CD14-positive monocyte (primary cell): Measurements from ENCODE around the gene APOC3. TPM values are rescaled to one million over a fixed set of nuclear protein-coding genes. Genes with fewer than 3 reads are reported as not detected.

ENCODE experiments used
- DNase-seq, 3 donors: peaks; one replicate each; pipeline ENCODE4 v3.0.0-alpha.2; 2011 to 2022
- H2AFZ ChIP-seq: 2 replicates; pipeline ENCODE4 v1.6.0; 2012; ENCODE audit warnings: mild to moderate bottlenecking, low read depth, low read length, inconsistent platforms; ENCODE audit not compliant: insufficient read depth, poor library complexity, severe bottlenecking
- H3K27ac ChIP-seq, 2 donors: 1 replicate in 1 of 2; 2 replicates in 1 of 2; pipeline ENCODE4 v1.5.1; 2012 to 2013; ENCODE audit warnings: low read length in 2 of 2, control low read depth in 1 of 2, inconsistent platforms in 1 of 2, low read depth in 1 of 2, mild to moderate bottlenecking in 1 of 2
- H3K27me3 ChIP-seq, 2 donors: one replicate each; pipeline versions ENCODE4 v1.6.0 to v1.6.1; 2011 to 2013; ENCODE audit warnings: low read length in 2 of 2; ENCODE audit not compliant: control insufficient read depth in 2 of 2, insufficient read depth in 2 of 2
- H3K36me3 ChIP-seq, 2 donors: replicated peaks in 1 of 2; 1 replicate in 1 of 2; 2 replicates in 1 of 2; pipeline versions ENCODE4 v1.5.1 to v1.6.1; 2012 to 2013; ENCODE audit warnings: low read length in 2 of 2, control low read depth in 1 of 2, inconsistent platforms in 1 of 2, mild to moderate bottlenecking in 1 of 2; ENCODE audit not compliant: insufficient read depth in 2 of 2, control insufficient read depth in 1 of 2
- H3K4me1 ChIP-seq, 2 donors: 1 replicate in 1 of 2; 2 replicates in 1 of 2; pipeline versions ENCODE4 v1.5.1 to v1.6.1; 2012 to 2013; ENCODE audit warnings: low read length in 2 of 2, control low read depth in 1 of 2, inconsistent platforms in 1 of 2, mild to moderate bottlenecking in 1 of 2, moderate library complexity in 1 of 2; ENCODE audit not compliant: insufficient read depth in 2 of 2, control insufficient read depth in 1 of 2
- H3K4me2 ChIP-seq: replicated peaks from 2 replicates; pipeline ENCODE3; 2012; ENCODE audit warnings: low read length, moderate library complexity, mild to moderate bottlenecking; ENCODE audit not compliant: poor library complexity, severe bottlenecking; ENCODE audit errors: extremely low read depth
- H3K4me3 ChIP-seq, 3 experiments: fragments of 200-600 bp in 1 of 3; sonication (generic) in 1 of 3; replicated peaks in 1 of 3; 1 replicate in 2 of 3; 2 replicates in 1 of 3; pipeline ENCODE4 v1.5.1; 2011 to 2013; ENCODE audit warnings: low read length in 3 of 3, mild to moderate bottlenecking in 3 of 3, control low read depth in 2 of 3, low read depth in 2 of 3, inconsistent platforms in 1 of 3, moderate library complexity in 1 of 3
- H3K79me2 ChIP-seq: 2 replicates; pipeline ENCODE4 v1.6.0; 2012; ENCODE audit warnings: mild to moderate bottlenecking, control low read depth, inconsistent platforms, low read length, moderate library complexity; ENCODE audit not compliant: insufficient read depth
- H3K9ac ChIP-seq: 2 replicates; pipeline ENCODE4 v1.6.0; 2017; ENCODE audit warnings: low read length, mild to moderate bottlenecking; ENCODE audit not compliant: insufficient read depth, poor library complexity, severe bottlenecking
- H3K9me3 ChIP-seq, 2 donors: replicated peaks in 1 of 2; 1 replicate in 1 of 2; 2 replicates in 1 of 2; pipeline versions ENCODE4 v1.5.1 to v1.6.1; 2012 to 2013; ENCODE audit warnings: low read length in 2 of 2, control low read depth in 1 of 2; ENCODE audit not compliant: control insufficient read depth in 1 of 2, insufficient read depth in 1 of 2
- H4K20me1 ChIP-seq: 2 replicates; pipeline ENCODE4 v1.6.0; 2012; ENCODE audit warnings: mild to moderate bottlenecking, low read length, control low read depth, moderate library complexity; ENCODE audit not compliant: insufficient read depth
- H3K27ac Mint-ChIP-seq, 7 donors: one replicate each; pipeline ENCODE4 v1.8.0; 2020; ENCODE audit warnings: mild to moderate bottlenecking in 7 of 7, mixed read lengths in 7 of 7, moderate library complexity in 6 of 7, inconsistent platforms in 2 of 7
- H3K27me3 Mint-ChIP-seq, 3 donors: one replicate each; pipeline ENCODE4 v1.8.0; 2021 to 2022; ENCODE audit warnings: low read depth in 3 of 3, mild to moderate bottlenecking in 3 of 3, mixed read lengths in 3 of 3, moderate library complexity in 3 of 3, inconsistent platforms in 1 of 3
- H3K36me3 Mint-ChIP-seq, 2 donors: one replicate each; pipeline ENCODE4 v1.8.0; 2020; ENCODE audit warnings: mixed read lengths in 2 of 2, inconsistent platforms in 1 of 2, mild to moderate bottlenecking in 1 of 2
- H3K4me1 Mint-ChIP-seq: one replicate; pipeline ENCODE4 v1.8.0; 2020; ENCODE audit warnings: mild to moderate bottlenecking, mixed read lengths
- H3K4me3 Mint-ChIP-seq, 2 donors: one replicate each; pipeline ENCODE4 v1.8.0; 2020; ENCODE audit warnings: mild to moderate bottlenecking in 2 of 2, mixed read lengths in 2 of 2, moderate library complexity in 1 of 2
- H3K9me3 Mint-ChIP-seq, 7 donors: one replicate each; pipeline ENCODE4 v1.8.0; 2020 to 2022; ENCODE audit warnings: mixed read lengths in 7 of 7, mild to moderate bottlenecking in 6 of 7, moderate library complexity in 6 of 7, inconsistent platforms in 2 of 7
- CTCF ChIP-seq: fragments of 200-600 bp; IDR thresholded peaks from one replicate; pipeline ENCODE4 v1.8.0; 2022; ENCODE audit warnings: antibody characterized with exemption, mild to moderate bottlenecking
- WGBS: methylation state at CpG from one replicate; pipeline ENCODE4 v1.1.5; 2013; ENCODE audit warnings: missing lambda C conversion rate; ENCODE audit not compliant: insufficient coverage; 5-methylcytosine and 5-hydroxymethylcytosine counted together
- intact Hi-C, 2 donors: fragments of 100-400 bp; cut with micrococcal nuclease; formaldehyde crosslinking; loops; one replicate each; pipeline versions ENCODE4 v1.15.0 to v1.15.1; 2023
- polyA plus RNA-seq, 3 donors: library from polyadenylated mRNA; depleted of rRNA in 1 of 3; unstranded in 2 of 3; stranded (reverse) in 1 of 3; fragments of 300-500 nt in 2 of 3; fragments of >200 nt in 1 of 3; fragmentation: Illumina TruSeq in 2 of 3; gene quantifications; 1 replicate in 2 of 3; 2 replicates in 1 of 3; pipeline ENCODE4 v1.2.3, GENCODE V29; 2012 to 2021

Gene APOC3
- polyA plus RNA-seq, 3 donors: not detected

GRCh38 chr11:116875194-116875593 is 45.5 kb downstream of the APOC3 start:
- peaks cover 11% of the 10 kb centered on the region for H3K4me1 Mint-ChIP-seq
- H3K4me1 ChIP-seq: no peaks in the 10 kb centered on the region
- peaks cover 74 to 84% of the 10 kb centered on the region in 2 donors for H3K36me3 ChIP-seq
- H3K4me3 Mint-ChIP-seq: no peak overlapping the region
- no peaks in the 10 kb centered on the region for H3K9me3 Mint-ChIP-seq
- H3K27me3 Mint-ChIP-seq: no peaks in the 10 kb centered on the region
- no peak overlapping the region for H3K4me2 ChIP-seq
- H2AFZ ChIP-seq: no peak overlapping the region
- no peak overlapping the region for H3K27ac ChIP-seq
- WGBS: 100% methylated on average over 1 of the region's 7 CpGs
- H3K36me3 Mint-ChIP-seq: peaks cover 71 to 76% of the 10 kb centered on the region in 2 donors
- no peaks in the 10 kb centered on the region for H3K27me3 ChIP-seq
- no peak for TF ChIP-seq CTCF
- H3K79me2 ChIP-seq: no peaks in the 10 kb centered on the region
- DNase-seq: no peak
- H3K4me3 ChIP-seq: no peak overlapping the region
- peaks cover 48% of the 10 kb centered on the region for H4K20me1 ChIP-seq
- no peak overlapping the region for H3K27ac Mint-ChIP-seq
- H3K9ac ChIP-seq: no peak overlapping the region
- intact Hi-C loops: loop anchor here in 1 of 2 donors (10.0 kb wide), 1 partner anchor 350 kb away; no protein-coding TSS in a partner anchor
- no peaks in the 10 kb centered on the region for H3K9me3 ChIP-seq

GRCh38 chr11:116876656-116877055 is 46.9 kb downstream of the APOC3 start:
- intact Hi-C loops: loop anchor here in 1 of 2 donors (10.0 kb wide), 1 partner anchor 348 kb away; no protein-coding TSS in a partner anchor
- H3K4me1 Mint-ChIP-seq: peaks cover 7% of the 10 kb centered on the region
- TF ChIP-seq CTCF: no peak
- H3K4me3 Mint-ChIP-seq: no peak overlapping the region
- H4K20me1 ChIP-seq: peaks cover 37% of the 10 kb centered on the region
- H3K9me3 ChIP-seq: no peaks in the 10 kb centered on the region
- H2AFZ ChIP-seq: no peak overlapping the region
- H3K36me3 Mint-ChIP-seq: peaks cover 67% of the 10 kb centered on the region in 2 donors
- no peaks in the 10 kb centered on the region for H3K4me1 ChIP-seq
- H3K27ac Mint-ChIP-seq: peak overlapping the region in 2 of 7 donors; percentile 21 to 25
- peaks cover 61 to 75% of the 10 kb centered on the region in 2 donors for H3K36me3 ChIP-seq
- H3K27me3 Mint-ChIP-seq: no peaks in the 10 kb centered on the region
- H3K9me3 Mint-ChIP-seq: no peaks in the 10 kb centered on the region
- no peak for DNase-seq
- no peaks in the 10 kb centered on the region for H3K79me2 ChIP-seq
- H3K4me3 ChIP-seq: no peak overlapping the region
- peak overlapping the region in 1 of 2 donors; percentile 3 for H3K27ac ChIP-seq
- no peak overlapping the region for H3K4me2 ChIP-seq
- H3K27me3 ChIP-seq: no peaks in the 10 kb centered on the region
- 88% methylated on average over 5 of the region's 8 CpGs for WGBS
- no peak overlapping the region for H3K9ac ChIP-seq
